ENCODE results near the gene POMP.
"Not testable (repeated sequence)": the region's sequence is repeated elsewhere in the genome, so short reads cannot be mapped to it uniquely, and the experiment has no call there.

Gene POMP

DNA sequence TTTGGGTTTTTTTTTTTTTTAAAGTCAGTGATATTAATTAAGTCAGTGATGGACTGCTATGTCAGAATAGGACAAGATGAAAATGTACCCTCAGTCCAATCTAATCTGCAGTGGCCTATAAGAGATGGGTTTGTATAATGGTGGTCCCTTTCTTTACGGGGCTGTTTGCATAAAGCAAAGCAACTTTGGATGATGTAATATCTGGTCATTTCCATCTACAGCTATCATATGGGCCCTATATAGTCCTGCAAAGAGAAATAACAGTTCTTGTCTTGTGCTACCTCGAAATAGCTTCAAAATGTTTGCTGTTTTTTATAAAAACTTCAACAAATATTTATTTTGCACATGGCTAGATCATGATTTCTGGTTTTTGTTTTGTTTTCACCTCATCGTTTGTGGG lies 20.2 kb upstream of the POMP start:
- no peak for DNase-seq

DNA sequence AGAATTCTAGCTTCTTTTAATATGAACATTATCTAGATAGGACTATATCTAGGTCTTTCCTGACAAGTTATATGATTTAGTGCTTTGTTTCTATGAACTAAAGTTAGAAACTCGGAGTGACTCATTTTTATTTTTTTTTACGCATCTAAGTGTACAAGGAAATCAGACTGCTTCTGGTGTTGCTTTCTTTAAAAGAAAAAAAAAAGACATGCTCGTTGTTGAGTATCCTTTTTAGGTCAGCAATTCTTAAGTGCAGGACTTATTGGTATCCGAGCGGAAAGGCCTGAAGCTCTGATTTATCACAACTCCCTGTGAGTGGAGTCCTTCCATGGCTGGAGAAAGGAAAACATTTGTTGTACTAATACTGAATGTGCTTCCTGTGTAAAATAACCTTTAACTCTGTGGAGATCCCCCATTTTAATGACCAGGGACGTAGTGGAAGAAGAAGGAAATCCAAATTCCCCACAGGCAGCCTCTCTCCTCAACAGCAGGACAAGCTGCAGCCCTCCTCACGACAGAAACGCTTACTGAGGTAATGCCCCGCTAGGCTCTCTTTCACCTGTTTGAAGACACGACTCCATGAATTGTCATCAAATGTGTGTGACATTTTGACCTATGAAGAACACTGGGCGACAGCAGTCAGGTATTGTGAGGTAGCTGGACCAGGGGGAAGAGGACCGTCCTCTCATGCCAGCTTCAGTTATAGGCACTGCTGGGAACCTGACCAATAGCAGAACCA lies 17.9 kb upstream of the POMP start:
- no peak for DNase-seq

DNA sequence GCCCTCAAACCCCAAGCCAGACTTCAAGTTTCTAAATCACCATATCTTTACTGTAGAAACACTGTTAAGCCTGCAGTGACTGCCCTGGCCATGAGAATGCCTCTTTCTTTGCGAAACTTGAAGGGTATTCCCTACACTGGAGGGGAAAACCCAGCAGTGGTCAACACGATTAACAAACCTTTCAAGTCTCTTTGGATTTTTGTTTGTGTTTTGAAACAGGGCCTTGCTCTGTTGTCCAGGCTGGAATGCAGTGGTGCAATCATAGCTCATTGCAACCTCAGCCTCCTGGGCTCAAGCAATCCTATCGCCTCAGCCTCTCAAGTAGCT lies 17.4 kb upstream of the POMP start:
- DNase-seq: no peak

- DNase-seq: no peak
These were observed 8.6 kb upstream of the POMP start for GRCh38 chr13:28650284-28650683.

- no peak for DNase-seq
These were observed 7.0 kb upstream of the POMP start for GRCh38 chr13:28651810-28652401.

GRCh38 chr13:28653111-28653510 lies 5.8 kb upstream of the POMP start:
- no peak for DNase-seq

GRCh38 chr13:28654276-28654675 lies 4.7 kb upstream of the POMP start:
- no peak for DNase-seq

GRCh38 chr13:28655561-28655960 lies 3.4 kb upstream of the POMP start:
- DNase-seq: no peak

DNA sequence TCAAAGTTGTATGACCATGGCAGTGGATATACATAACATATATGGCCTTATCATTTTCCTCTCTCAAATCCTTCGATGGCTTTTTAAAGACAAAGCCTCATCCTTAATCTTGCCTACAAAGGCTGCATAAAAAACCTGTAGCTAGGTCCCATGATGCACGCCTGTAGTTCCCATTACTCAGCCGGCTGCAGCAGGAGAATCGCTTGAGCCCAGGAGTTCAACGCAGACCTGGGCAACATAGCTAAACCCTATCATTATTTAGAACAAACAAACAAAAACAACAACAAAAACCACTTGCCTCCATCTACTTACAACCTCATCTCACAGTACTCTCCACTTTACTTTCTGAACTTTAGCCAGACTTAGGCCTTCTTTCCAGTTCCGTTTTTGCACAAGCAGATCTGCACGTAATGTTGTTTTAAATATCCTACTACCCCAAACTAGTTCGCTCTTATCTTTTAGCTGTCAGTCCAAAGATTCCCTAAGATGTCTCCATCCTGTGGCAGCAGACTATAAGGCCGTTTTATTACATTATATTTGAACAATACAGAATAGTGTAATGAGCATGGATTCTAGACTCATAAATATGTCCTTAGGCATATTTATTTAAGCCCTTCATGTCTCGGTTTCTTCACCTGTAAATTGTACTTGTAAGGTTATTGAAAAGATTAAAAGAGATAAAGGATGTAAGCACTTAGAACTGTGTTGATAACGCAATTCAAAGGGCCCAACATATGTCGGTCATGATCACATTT lies 969 bp upstream of the POMP start:
- no peak for DNase-seq

GRCh38 chr13:28658539-28658795 lies 463 bp upstream of the POMP start:
- no peak for DNase-seq

GRCh38 chr13:28659621-28659970 lies 666 bp downstream of the POMP start:
- DNase-seq: no peak

DNA sequence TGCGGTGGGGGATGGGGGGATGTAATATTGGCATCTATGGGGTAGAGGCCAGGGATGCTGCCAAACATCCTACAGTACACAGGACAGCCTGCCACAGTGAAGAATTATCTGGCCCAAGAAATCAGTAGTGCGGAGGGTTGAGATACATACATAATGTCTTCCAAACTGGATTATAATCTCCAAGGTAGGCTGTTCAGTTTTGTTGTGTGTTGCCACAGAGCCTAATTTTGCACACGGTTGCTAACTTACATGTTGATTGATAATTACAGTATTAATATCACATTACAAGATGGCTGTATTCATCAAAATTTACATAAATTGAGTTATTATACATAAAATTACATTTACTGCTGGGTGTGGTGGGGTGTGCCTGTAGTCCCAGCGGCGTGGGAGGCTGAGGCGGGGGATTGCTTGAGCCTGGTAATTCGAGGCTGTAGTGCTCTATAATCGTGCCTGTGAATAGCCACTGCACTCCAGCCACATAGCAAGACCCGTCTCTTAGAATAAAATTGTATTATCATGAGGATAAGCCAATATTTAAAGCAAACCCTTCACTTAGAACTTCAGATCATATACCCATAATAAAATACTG lies 8.1 kb downstream of the POMP start:
- DNase-seq: no peak

- no peak for DNase-seq
These were observed 12.3 kb downstream of the POMP start for GRCh38 chr13:28671126-28671792.

DNA sequence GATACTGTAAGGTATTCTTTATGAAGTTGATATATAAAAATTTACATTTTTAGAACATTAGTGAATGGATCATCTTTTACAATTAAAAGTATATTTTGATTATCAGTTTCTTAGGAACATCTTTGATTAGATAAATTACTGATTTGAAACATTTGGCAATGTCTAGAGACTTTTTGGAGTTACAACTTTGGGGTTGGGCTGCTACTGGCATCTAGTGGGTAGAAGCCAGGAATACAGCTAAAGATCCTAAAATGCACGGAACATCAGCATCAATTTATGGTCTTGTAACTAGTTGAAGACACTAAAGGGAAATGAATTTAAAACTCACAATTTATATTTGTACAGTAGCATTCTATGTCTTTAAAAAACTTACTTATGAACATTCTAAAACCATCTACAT lies 19.9 kb downstream of the POMP start:
- no peak for DNase-seq

DNA sequence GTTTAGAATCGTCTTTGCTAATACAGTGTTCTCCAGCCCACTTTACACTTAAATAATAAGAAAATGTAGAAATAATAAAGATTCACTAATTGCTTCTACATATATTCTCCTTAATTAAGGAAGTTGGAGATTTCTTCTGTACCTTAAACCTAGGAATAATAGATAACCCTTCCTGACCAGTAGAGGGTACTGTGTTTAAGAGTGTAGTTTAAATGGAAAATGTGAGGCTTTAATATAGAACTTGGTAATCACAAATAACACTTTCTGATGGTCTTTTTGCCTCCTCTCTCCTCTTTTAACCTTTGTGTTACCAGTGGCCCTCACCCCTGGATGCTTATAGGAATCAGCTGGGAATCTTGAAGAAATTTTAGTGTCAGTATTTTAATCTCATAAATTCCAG lies 20.7 kb downstream of the POMP start:
- DNase-seq: no peak

GRCh38 chr13:28680541-28680940 lies 21.6 kb downstream of the POMP start:
- no peak for DNase-seq

DNA sequence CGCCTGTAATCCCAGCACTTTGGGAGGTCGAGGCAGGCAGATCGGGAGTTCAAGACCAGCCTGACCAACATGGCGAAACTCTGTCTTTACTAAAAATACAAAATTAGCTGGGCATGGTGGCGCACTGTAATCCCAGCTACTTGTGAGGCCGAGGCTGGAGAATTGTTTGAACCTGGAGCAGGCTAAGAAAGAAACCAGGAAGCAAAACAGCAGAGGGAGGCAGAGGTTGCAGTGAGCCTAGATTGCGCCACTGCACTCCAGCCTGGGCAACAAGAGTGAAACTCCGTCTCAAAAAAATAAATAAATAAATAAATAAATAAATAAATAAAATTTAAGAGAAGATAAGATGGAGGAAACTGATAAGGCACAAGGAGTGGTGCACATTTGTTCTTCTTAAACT lies 24.2 kb downstream of the POMP start:
- not testable (repeated sequence) for DNase-seq

- no peak for DNase-seq
These were observed 25.3 kb downstream of the POMP start for GRCh38 chr13:28684257-28684656.

- DNase-seq: no peak
These were observed 26.2 kb downstream of the POMP start for GRCh38 chr13:28685114-28685513.

DNA sequence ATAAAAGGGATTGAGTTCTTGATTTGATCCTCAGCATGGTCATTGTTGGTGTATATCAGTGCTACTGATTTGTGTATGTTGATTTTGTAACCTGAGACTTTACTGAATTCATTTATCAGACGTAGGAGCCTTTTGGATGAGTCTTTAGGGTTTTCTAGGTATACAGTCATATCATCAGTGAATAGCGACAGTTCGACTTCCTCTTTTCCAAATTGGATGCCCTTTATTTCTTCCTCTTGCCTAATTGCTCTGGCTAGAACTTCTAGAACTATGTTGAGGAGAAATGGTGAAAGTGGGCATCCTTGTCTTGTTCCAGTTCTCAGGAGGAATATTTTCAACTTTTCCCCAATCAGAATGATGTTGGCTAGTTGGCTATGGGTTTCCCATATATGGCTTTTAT lies 27.0 kb downstream of the POMP start:
- no peak for DNase-seq

- DNase-seq: not testable (repeated sequence)
These were observed 34.9 kb downstream of the POMP start for GRCh38 chr13:28693605-28694491.

GRCh38 chr13:28697441-28697840 lies 38.5 kb downstream of the POMP start:
- DNase-seq: no peak

GRCh38 chr13:28699246-28699645 lies 40.3 kb downstream of the POMP start:
- DNase-seq: no peak

All from KG1 (cell line).